Measurements from ENCODE around the gene WFDC12. TPM values are rescaled to one million over a fixed set of nuclear protein-coding genes. Genes with fewer than 3 reads are reported as not detected.

The WFDC12 gene, protein sequence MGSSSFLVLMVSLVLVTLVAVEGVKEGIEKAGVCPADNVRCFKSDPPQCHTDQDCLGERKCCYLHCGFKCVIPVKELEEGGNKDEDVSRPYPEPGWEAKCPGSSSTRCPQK
- total RNA-seq: not detected in 2 replicates

DNA sequence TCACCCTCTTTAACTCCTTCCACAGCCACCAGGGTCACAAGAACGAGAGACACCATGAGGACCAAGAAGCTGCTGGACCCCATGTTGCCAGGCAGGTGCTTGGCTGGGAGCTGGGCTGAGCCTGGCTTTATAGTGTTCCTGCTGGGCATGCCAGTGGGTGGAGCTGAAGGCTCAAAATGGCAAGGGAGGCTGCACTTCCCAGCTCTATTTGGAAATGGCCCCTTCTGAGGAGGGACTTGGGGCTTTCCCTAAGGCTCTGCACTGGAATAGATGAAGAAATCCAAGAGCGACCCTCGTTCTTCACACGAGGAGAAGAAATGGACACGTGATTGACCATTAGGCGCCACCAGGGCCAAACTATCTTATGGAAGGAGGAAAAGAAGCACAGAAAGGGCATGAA lies at the start of gene WFDC12:
WFDC12 (minus strand) TSS at position 101 of the 400 bp plus-strand sequence; CDS start at position 83, 18 bp downstream.

DNA sequence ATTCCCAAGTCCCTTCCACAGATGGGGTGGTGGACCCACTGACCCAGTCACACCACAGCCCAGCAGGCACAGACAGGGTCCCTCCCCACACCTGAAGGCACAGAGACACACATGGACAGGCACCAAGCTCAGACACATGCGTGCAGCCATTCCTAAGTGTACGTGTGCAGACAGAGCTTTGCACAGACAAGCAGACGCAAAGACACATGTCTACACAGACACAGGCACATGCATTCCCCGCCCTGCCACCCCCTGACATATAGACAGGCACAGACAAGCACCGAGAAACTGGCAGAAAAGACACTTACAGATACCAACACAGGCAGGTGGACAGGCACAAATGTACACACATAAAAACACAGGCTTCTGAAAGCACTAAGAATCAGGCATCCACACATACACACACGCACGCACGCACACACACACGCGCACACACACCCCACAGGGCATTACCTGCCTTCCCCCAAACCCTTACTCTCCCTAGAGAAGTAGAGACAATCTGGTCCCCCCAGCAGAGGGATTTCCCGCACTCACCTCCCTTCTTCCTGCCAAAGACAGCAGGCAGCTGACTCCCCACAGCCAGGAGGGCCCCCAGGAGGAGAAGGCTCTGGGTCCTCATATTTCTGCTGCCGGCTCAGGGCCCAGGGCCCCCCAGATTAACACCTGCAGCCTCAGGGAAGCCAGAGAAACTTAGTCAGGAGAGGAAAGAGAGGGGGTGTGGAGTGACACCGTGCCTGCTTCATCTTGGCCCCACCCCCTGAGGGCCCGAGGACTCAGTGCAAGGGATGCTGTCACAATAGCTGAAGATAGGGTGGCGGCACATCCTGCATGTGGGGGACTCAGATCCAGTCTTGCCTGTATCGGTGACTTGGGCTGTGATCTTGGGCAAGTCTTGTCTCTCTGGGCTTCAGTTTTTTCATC lies 9.5 kb downstream of the WFDC12 start, which contains the start of gene WFDC5:
WFDC5 (minus strand) TSS at position 710 of the 921 bp plus-strand sequence; CDS start at position 619, 91 bp downstream.

DNA sequence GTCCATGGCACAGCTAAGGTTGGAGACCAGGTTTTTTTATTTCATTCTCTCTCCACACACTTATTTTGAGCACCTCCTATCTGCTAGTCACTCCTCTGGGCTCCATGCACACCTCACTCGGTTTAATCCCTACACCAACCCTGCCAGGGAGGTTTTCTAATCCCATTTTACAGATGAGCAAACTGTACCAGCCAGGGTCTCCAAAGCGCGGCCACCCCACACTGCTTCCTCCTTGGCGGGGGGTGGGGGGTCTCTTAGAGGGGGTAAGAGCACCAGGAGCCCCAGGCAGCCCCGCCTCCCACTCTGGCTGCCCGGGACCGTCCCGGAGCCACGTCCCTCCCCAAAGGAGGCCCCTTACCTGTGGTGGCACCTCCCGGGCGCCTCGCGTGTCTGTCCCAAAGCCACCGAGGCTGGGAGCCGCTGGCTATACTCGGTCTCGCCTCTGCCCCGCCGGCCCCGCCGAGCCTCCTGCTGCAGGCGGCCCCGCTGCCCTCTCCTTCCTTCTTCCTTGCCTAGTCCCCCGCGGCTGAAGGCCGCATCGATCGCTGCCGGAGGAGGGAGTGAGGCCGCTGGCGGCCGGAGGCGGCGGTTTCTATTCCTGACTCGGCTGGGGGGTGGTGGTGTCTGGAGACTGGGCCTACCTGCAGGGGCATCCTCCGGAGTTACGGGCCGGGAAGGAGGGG lies 23.6 kb downstream of the WFDC12 start, which contains the start of gene KCNS1:
KCNS1 (minus strand) TSS at position 565 of the 683 bp plus-strand sequence. CDS start 1,891 bp downstream, outside the sequence.

Other genes starting within 250 kb of the WFDC12 start
- 122 and 140 TPM in 2 replicates for gene YWHAB, start 238.8 kb downstream of the WFDC12 start, total RNA-seq
- gene PABPC1L, start 214.4 kb downstream of the WFDC12 start, total RNA-seq: 5.8 and 8.1 TPM in 2 replicates
- 94.6 and 105 TPM in 2 replicates for gene TOMM34, start 164.1 kb downstream of the WFDC12 start, total RNA-seq
- gene STK4, start 158.0 kb downstream of the WFDC12 start, total RNA-seq: 15.0 and 20.2 TPM in 2 replicates
- 0.71 TPM in 1 of 2 replicates, not detected in the other for gene KCNS1, start 23.3 kb downstream of the WFDC12 start, total RNA-seq
- gene WFDC5, start 9.3 kb downstream of the WFDC12 start, total RNA-seq: not detected in 2 replicates
- not detected in 2 replicates for gene PI3, start 50.4 kb upstream of the WFDC12 start, total RNA-seq
- not detected in 2 replicates for gene SEMG1, start 82.6 kb upstream of the WFDC12 start, total RNA-seq
- not detected in 2 replicates for gene SEMG2, start 96.9 kb upstream of the WFDC12 start, total RNA-seq
- gene SLPI, start 130.1 kb upstream of the WFDC12 start, total RNA-seq: not detected in 2 replicates
- gene RBPJL, start 182.4 kb upstream of the WFDC12 start, total RNA-seq: not detected in 2 replicates
- not detected in 2 replicates for gene MATN4, start 183.8 kb upstream of the WFDC12 start, total RNA-seq
- 263 and 270 TPM in 2 replicates for gene SDC4, start 224.0 kb upstream of the WFDC12 start, total RNA-seq
- gene SYS1, start 238.7 kb upstream of the WFDC12 start, total RNA-seq: 43.0 and 95.3 TPM in 2 replicates